Endothelial cell of umbilical vein (primary cell): ENCODE measurements around the gene UGGT2. TPM values are rescaled to one million over a fixed set of nuclear protein-coding genes. Genes with fewer than 3 reads are reported as not detected.

ENCODE experiments used
- BruUV-seq: library from RNA; stranded (reverse); fragments of 400-500 nt; replicated peaks from 2 replicates; lab custom pipeline; 2021; lab: Mats Ljungman, UMichigan
- CTCF ChIA-PET: fragments of 300-600, 350-600 bp; sonication (Branson Sonifier 250); formaldehyde crosslinking; loops from one replicate; lab custom pipeline; 2021; ENCODE audit warnings: antibody characterized with exemption, inconsistent platforms; lab: Charles Lee
- POLR2A ChIA-PET: fragments of 300-600, 350-600 bp; sonication (Branson Sonifier 250); formaldehyde crosslinking; loops from one replicate; lab custom pipeline; 2021; ENCODE audit warnings: antibody characterized with exemption, inconsistent platforms; lab: Charles Lee
- DNase-seq: peaks from one replicate; pipeline ENCODE4 v3.0.0-alpha.2; 2011; ENCODE audit warnings: low read depth, low spot score
- FAIRE-seq: peaks from 2 replicates; lab custom pipeline; 2011; peaks lifted over from hg19 to GRCh38; lab: Jason Lieb, UNC
- H2AFZ ChIP-seq: 2 replicates; pipeline ENCODE4 v1.6.0; 2012; ENCODE audit warnings: low read depth, low read length, control low read depth, inconsistent platforms
- H3K27ac ChIP-seq: 2 replicates; pipeline ENCODE4 v1.5.1; 2011; ENCODE audit warnings: low read depth, mild to moderate bottlenecking, control low read depth, low read length, moderate library complexity; ENCODE audit not compliant: insufficient read depth
- H3K27me3 ChIP-seq, 2 experiments: 2 replicates each; pipeline versions ENCODE4 v1.6.0 to v1.6.1; 2011; ENCODE audit warnings: low read length in 2 of 2, mixed read lengths in 1 of 2; ENCODE audit not compliant: control insufficient read depth in 2 of 2, insufficient read depth in 2 of 2
- H3K36me3 ChIP-seq, 2 experiments: 2 replicates in 1 of 2; 3 replicates in 1 of 2; pipeline ENCODE4 v1.5.1; 2011; ENCODE audit warnings: low read length in 2 of 2, mild to moderate bottlenecking in 1 of 2, moderate library complexity in 1 of 2; ENCODE audit not compliant: control insufficient read depth in 2 of 2, insufficient read depth in 2 of 2; ENCODE audit errors: extremely low read depth in 1 of 2
- H3K4me1 ChIP-seq: 3 replicates; pipeline ENCODE4 v1.5.1; 2011; ENCODE audit warnings: mild to moderate bottlenecking, low read length; ENCODE audit not compliant: control insufficient read depth, insufficient read depth; ENCODE audit errors: extremely low read depth
- H3K4me2 ChIP-seq: 2 replicates; pipeline ENCODE4 v1.6.1; 2011; ENCODE audit warnings: low read length, control low read depth, mixed read lengths; ENCODE audit not compliant: insufficient read depth
- H3K4me3 ChIP-seq, 3 experiments: fragments of 200-600 bp in 1 of 3; sonication (generic), shearing (Covaris generic) in 1 of 3; replicated peaks in 1 of 3; 2 replicates each; pipeline ENCODE4 v1.5.1; 2011 to 2016; ENCODE audit warnings: control low read depth in 3 of 3, low read length in 3 of 3, mild to moderate bottlenecking in 2 of 3, inconsistent platforms in 1 of 3, low read depth in 1 of 3, moderate library complexity in 1 of 3; ENCODE audit not compliant: insufficient read depth in 1 of 3
- H3K79me2 ChIP-seq: 2 replicates; pipeline ENCODE4 v1.6.0; 2012; ENCODE audit warnings: low read length, inconsistent platforms; ENCODE audit not compliant: control insufficient read depth, insufficient read depth
- H3K9ac ChIP-seq: replicated peaks from 2 replicates; pipeline ENCODE3; 2011; ENCODE audit warnings: low read length, control low read depth; ENCODE audit not compliant: insufficient read depth; ENCODE audit errors: extremely low read depth
- H3K9me1 ChIP-seq: replicated peaks from 3 replicates; pipeline ENCODE4 v1.6.0; 2011; ENCODE audit warnings: mild to moderate bottlenecking, low read length; ENCODE audit not compliant: control insufficient read depth, insufficient read depth; ENCODE audit errors: extremely low read depth
- H3K9me3 ChIP-seq: replicated peaks from 2 replicates; pipeline ENCODE4 v1.5.1; 2012; ENCODE audit warnings: low read length, inconsistent platforms; ENCODE audit not compliant: control insufficient read depth, insufficient read depth
- H4K20me1 ChIP-seq: replicated peaks from 2 replicates; pipeline ENCODE3; 2011; ENCODE audit warnings: mild to moderate bottlenecking, low read length; ENCODE audit not compliant: control insufficient read depth, insufficient read depth; ENCODE audit errors: extremely low read depth
- EZH2 ChIP-seq: IDR thresholded peaks from 2 replicates; pipeline ENCODE4 v1.6.1; 2012; ENCODE audit warnings: borderline replicate concordance, low read depth, mild to moderate bottlenecking, moderate library complexity, low read length, inconsistent platforms; ENCODE audit not compliant: severe bottlenecking
- FOS ChIP-seq: IDR thresholded peaks from 2 replicates; pipeline ENCODE4 v1.6.1; 2011; ENCODE audit warnings: mild to moderate bottlenecking, low read length, moderate library complexity, borderline replicate concordance; ENCODE audit not compliant: insufficient read depth
- GATA2 ChIP-seq: IDR thresholded peaks from 2 replicates; pipeline ENCODE4 v1.7.0; 2011; ENCODE audit warnings: low read depth, mild to moderate bottlenecking, moderate library complexity, mixed read lengths, low read length; ENCODE audit not compliant: insufficient read length, insufficient read depth
- JUN ChIP-seq: IDR thresholded peaks from 2 replicates; pipeline ENCODE4 v1.6.1; 2011; ENCODE audit warnings: borderline replicate concordance, low read depth; ENCODE audit not compliant: insufficient read length, insufficient read depth
- MYC ChIP-seq: IDR thresholded peaks from one replicate; pipeline ENCODE4 v1.6.1; 2011; ENCODE audit warnings: mild to moderate bottlenecking, low read depth, low read length
- POLR2A ChIP-seq: IDR thresholded peaks from 2 replicates; pipeline ENCODE4 v1.6.1; 2012; ENCODE audit warnings: low read depth, mild to moderate bottlenecking, control low read depth, low read length
- POLR2AphosphoS5 ChIP-seq: IDR thresholded peaks from 2 replicates; pipeline ENCODE4 v1.6.1; 2012; ENCODE audit warnings: low read depth, mild to moderate bottlenecking, control low read depth, low read length, moderate library complexity; ENCODE audit not compliant: insufficient read depth
- dilution Hi-C: fragments of 300-500 bp; cut with MboI; formaldehyde crosslinking; loops from one replicate; pipeline ENCODE4 v1.15.0; 2019; ENCODE audit warnings: low sequenced_read_pairs; ENCODE audit not compliant: extremely low pct_ligation_motif_present
- intact Hi-C: fragments of 100-400 bp; cut with micrococcal nuclease; formaldehyde crosslinking; loops from one replicate; pipeline ENCODE4 v1.10.0; 2022
- polyA plus RNA-seq, 4 experiments: library from polyadenylated mRNA; depleted of rRNA in 3 of 4; stranded (reverse) in 3 of 4; unstranded in 1 of 4; fragments of >200 nt; gene quantifications; 2 replicates each; pipeline versions ENCODE4 v1.2.1 to v1.2.3, GENCODE V29; 2011 to 2012; ENCODE audit warnings: missing spikeins in 1 of 4
- total RNA-seq: library from RNA; stranded (reverse); gene quantifications from 2 replicates; pipeline ENCODE4 v1.2.3, GENCODE V29; 2021
- TF ChIP-seq, protein P1 (sequence below): IDR thresholded peaks from 2 replicates; pipeline ENCODE4 v1.6.1; 2011; ENCODE audit not compliant: insufficient read depth, insufficient read length
- TF ChIP-seq, protein P2 (sequence below), 2 donors: IDR thresholded peaks; 1 replicate in 1 of 2; 2 replicates in 1 of 2; pipeline ENCODE4 v1.5.1; 2011; ENCODE audit warnings: low read length in 2 of 2, mild to moderate bottlenecking in 2 of 2, moderate library complexity in 2 of 2, control low read depth in 1 of 2, inconsistent platforms in 1 of 2, low read depth in 1 of 2; ENCODE audit not compliant: insufficient read depth in 1 of 2; ENCODE audit errors: extremely low read depth in 1 of 2

The UGGT2 gene
- total and polyA plus RNA-seq, 2 donors (not counting 3 experiments of a cell fraction or from before 2014, with no cell fraction given), result 4.6 to 25.1 TPM

DNA sequence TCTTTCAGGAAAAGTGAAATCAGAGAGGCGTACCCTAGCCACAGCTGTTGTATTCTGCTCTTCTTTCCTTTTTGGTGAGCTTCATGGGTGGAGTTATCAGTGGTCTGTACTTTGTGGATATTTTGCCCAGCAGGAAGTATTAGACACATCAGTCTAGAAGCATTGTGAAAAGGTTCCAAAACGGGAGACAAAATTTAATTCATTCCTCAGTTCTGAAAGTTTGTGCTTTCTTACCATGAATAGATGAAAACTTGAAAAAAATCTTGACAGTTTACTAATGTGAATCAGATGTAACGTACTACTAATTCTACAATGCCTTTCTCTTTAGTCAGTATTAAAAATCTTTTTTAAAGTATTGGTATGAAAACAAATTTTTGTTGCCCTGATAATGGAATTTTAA lies 259.4 kb downstream of the UGGT2 start:
- H3K27ac ChIP-seq, result no peak overlapping the region

More for the DNA sequence above, 259.4 kb downstream of the UGGT2 start:
- intact Hi-C loops, result no loop called here
- H3K4me1 ChIP-seq, result no peaks in the 10 kb centered on the region
- dilution Hi-C loops, result no loop called here
- H3K4me3 ChIP-seq, result no peak overlapping the region
- no peak overlapping the region for H3K4me2 ChIP-seq
- no peak overlapping the region for H2AFZ ChIP-seq
- H3K9me1 ChIP-seq, result no peaks in the 10 kb centered on the region
- no peaks in the 10 kb centered on the region for H3K79me2 ChIP-seq
- H3K27me3 ChIP-seq, result no peaks in the 10 kb centered on the region
- no peaks in the 10 kb centered on the region for H3K9me3 ChIP-seq
- H3K36me3 ChIP-seq, result peaks cover 6 to 11% of the 10 kb centered on the region in 2 experiments
- BruUV-seq, result no TSS peak
- FAIRE-seq, result no peak
- DNase-seq, result no peak
- ChIA-PET CTCF (no interaction called here), POLR2A (no interaction called here)
- no peaks in the 10 kb centered on the region for H4K20me1 ChIP-seq
- H3K9ac ChIP-seq, result no peak overlapping the region
- TF ChIP-seq FOS (no peak), POLR2AphosphoS5 (no peak), MYC (no peak), GATA2 (no peak), POLR2A (no peak), EZH2 (no peak), JUN (no peak)
- TF ChIP-seq, protein P1, sequence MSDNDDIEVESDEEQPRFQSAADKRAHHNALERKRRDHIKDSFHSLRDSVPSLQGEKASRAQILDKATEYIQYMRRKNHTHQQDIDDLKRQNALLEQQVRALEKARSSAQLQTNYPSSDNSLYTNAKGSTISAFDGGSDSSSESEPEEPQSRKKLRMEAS, result no peak
- TF ChIP-seq, protein P2, sequence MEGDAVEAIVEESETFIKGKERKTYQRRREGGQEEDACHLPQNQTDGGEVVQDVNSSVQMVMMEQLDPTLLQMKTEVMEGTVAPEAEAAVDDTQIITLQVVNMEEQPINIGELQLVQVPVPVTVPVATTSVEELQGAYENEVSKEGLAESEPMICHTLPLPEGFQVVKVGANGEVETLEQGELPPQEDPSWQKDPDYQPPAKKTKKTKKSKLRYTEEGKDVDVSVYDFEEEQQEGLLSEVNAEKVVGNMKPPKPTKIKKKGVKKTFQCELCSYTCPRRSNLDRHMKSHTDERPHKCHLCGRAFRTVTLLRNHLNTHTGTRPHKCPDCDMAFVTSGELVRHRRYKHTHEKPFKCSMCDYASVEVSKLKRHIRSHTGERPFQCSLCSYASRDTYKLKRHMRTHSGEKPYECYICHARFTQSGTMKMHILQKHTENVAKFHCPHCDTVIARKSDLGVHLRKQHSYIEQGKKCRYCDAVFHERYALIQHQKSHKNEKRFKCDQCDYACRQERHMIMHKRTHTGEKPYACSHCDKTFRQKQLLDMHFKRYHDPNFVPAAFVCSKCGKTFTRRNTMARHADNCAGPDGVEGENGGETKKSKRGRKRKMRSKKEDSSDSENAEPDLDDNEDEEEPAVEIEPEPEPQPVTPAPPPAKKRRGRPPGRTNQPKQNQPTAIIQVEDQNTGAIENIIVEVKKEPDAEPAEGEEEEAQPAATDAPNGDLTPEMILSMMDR (IDR thresholded peaks at IDR 0.05; ENCODE audit: extremely low read depth in 1 of 2, insufficient read depth in 1 of 2, low read depth in 1 of 2, low read length in 2 of 2), result no peak
